HepG2 (cell line): Measurements from ENCODE around the gene SLC9A8.

Source experiments
- CHD2 ChIP-seq: IDR thresholded peaks from 2 replicates; pipeline ENCODE4 v1.6.1; 2011; ENCODE audit warnings: low read depth, low read length, improper control_type of control experiment
- KDM5A ChIP-seq: fragments of 200-600 bp; sonication (generic); IDR thresholded peaks from 2 replicates; pipeline ENCODE4 v1.7.0; 2018; ENCODE audit warnings: antibody characterized with exemption, mild to moderate bottlenecking, low read length, borderline replicate concordance
- REST ChIP-seq, 2 experiments: IDR thresholded peaks; 2 replicates each; pipeline ENCODE4 v1.6.1; 2011 to 2012; ENCODE audit warnings: low read length in 2 of 2, borderline replicate concordance in 1 of 2, low read depth in 1 of 2, mild to moderate bottlenecking in 1 of 2, moderate library complexity in 1 of 2
- RFX5 ChIP-seq: IDR thresholded peaks from 2 replicates; pipeline ENCODE4 v1.6.1; 2011; ENCODE audit warnings: low read depth, low read length, improper control_type of control experiment
- U2AF1 ChIP-seq: fragments of 200-400 bp; formaldehyde crosslinking; optimal IDR thresholded peaks from 2 replicates; pipeline ENCODE3; 2017; ENCODE audit warnings: mild to moderate bottlenecking, low read depth, low read length
- ZNF253 ChIP-seq: sonication (generic); formaldehyde crosslinking; IDR thresholded peaks from 2 replicates; pipeline ENCODE4 v1.8.0; 2022; ENCODE audit warnings: mild to moderate bottlenecking, missing genetic modification reagents, borderline replicate concordance
- ZNF350 ChIP-seq: sonication (generic); formaldehyde crosslinking; IDR thresholded peaks from 2 replicates; pipeline ENCODE4 v1.4.0; 2020; ENCODE audit warnings: mild to moderate bottlenecking, low read depth, missing genetic modification reagents, borderline replicate concordance
- ZNF367 ChIP-seq: sonication (generic); formaldehyde crosslinking; IDR thresholded peaks from 2 replicates; pipeline ENCODE4 v1.4.0; 2020; ENCODE audit warnings: missing genetic modification reagents, borderline replicate concordance
- TF ChIP-seq, protein P1 (sequence below): sonication (generic); formaldehyde crosslinking; IDR thresholded peaks from 2 replicates; pipeline ENCODE4 v1.5.0; 2020; ENCODE audit warnings: mild to moderate bottlenecking, missing genetic modification reagents, moderate library complexity

DNA sequence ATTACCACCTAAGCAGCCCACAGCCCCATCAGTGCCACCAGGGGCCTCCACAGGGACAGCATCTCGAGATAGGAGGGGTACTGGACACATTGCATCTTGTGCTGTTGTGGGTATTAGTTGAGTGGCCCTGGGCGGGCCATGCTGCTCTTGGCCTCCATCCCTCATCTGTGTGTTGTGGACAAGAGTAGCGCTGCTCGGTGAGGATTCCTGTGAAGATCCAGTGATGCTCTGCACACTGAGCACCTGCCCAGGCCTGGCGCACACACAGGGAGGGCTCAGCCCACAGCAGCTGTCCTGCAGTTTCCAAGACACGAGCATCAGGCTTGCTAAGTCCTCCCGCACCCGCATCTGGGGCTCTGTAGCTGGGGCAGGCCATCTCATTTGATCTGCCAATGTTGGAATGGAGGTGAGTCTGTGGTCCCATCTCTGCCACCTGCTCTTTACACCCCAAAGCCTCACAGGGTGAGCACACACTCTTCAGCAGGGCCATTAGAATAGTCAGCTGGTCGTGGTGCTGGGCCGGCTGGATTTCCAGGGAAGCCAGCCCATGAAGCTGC, 70.7 kb downstream of the SLC9A8 start:
- TF ChIP-seq ZNF350 (CRISPR knock-in tag) (no peak), U2AF1 (no peak), ZNF253 (CRISPR knock-in tag) (no peak), RFX5 (no peak), KDM5A (no peak), ZNF367 (CRISPR knock-in tag) (no peak), REST (IDR thresholded peaks at IDR 0.05; ENCODE audit: borderline replicate concordance in 1 of 2, low read depth in 1 of 2, low read length in 2 of 2) (no peak), CHD2 (no peak)
- TF ChIP-seq, protein P1, sequence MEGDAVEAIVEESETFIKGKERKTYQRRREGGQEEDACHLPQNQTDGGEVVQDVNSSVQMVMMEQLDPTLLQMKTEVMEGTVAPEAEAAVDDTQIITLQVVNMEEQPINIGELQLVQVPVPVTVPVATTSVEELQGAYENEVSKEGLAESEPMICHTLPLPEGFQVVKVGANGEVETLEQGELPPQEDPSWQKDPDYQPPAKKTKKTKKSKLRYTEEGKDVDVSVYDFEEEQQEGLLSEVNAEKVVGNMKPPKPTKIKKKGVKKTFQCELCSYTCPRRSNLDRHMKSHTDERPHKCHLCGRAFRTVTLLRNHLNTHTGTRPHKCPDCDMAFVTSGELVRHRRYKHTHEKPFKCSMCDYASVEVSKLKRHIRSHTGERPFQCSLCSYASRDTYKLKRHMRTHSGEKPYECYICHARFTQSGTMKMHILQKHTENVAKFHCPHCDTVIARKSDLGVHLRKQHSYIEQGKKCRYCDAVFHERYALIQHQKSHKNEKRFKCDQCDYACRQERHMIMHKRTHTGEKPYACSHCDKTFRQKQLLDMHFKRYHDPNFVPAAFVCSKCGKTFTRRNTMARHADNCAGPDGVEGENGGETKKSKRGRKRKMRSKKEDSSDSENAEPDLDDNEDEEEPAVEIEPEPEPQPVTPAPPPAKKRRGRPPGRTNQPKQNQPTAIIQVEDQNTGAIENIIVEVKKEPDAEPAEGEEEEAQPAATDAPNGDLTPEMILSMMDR (CRISPR knock-in tag) = no peak
